Measurements from ENCODE around the gene MUS81. TPM values are rescaled to one million over a fixed set of nuclear protein-coding genes. Genes with fewer than 3 reads are reported as not detected.

Gene MUS81
- total RNA-seq, result 44.5 and 44.8 TPM in 2 replicates

DNA sequence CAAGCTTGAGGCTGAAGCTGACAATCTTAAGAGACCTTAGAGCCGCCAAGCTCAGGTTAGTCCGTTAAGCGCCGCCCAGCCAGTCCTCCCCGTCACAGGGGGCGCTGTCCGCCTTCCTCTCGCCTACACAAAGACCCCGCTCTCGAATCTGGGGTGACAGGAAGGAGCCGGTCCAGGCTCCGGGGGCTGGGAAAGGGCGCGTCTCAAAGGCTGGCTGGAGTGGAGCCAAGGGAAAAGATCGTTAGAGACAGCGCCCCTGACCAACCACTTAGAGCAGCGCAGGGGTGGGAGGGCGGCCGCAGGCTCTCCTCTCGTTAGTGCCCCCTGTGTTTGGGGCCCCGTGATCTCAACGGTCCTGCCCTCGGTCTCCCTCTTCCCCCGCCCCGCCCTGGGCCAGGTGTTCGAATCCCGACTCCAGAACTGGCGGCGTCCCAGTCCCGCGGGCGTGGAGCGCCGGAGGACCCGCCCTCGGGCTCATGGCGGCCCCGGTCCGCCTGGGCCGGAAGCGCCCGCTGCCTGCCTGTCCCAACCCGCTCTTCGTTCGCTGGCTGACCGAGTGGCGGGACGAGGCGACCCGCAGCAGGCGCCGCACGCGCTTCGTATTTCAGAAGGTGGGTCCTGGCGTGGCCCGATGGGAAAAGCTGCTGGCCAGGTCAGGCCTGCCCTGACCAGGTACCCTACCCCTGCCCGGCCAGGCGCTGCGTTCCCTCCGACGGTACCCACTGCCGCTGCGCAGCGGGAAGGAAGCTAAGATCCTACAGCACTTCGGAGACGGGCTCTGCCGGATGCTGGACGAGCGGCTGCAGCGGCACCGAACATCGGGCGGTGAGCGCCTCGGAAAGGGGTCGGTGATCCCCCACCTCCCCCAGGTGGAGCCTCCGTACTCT lies at the start of gene MUS81:
MUS81 (plus strand) TSS at position 156 of the 887 bp plus-strand sequence; CDS start at position 477, 321 bp downstream.

GRCh38 chr11:65833297-65834030 lies 26.8 kb upstream of the MUS81 start, which contains the start of gene SNX32:
SNX32 (plus strand) TSS chr11:65833963; CDS start chr11:65834066, 103 bp downstream.

DNA sequence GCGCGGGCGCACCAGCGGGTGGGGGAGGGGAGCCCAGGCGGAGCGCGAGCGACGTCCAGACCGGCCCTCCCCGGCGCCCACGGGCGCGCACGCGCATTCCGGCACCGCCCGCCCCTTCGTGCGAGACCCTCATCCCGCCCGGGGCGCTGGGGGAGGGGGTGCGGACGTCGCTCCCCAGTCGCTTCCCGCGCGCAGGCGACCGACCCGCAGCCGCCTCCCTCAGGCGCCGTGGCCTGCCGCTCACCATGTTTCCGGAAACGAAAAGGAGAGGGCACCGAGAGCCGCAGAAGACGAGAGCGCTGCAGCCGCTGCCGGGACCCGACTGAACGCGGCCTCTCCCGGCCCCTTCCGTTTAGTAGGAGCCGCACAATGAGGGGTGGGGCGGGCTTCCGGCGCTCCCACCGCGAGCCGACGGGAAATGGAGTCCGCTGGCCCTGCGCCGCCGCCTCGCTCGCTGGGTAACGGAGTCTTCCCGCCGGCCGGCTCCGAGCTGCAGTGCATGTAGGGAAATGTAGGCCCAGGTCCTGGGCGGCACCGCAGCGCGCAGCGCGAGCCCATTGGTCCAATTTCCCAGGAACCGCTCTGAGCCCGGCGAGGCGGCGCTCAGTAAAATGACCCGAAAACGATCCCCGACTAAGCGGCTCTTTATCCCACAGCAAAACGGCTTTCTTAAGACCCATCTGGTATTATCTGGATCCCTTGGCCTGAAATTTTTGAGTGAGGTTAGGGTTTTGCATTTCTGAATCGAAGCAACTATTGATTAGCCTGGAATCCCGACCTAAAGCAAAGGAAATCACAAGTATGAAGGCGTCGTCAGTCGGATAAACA lies 2.2 kb upstream of the MUS81 start, which contains the start of gene CFL1:
CFL1 (minus strand) TSS at position 328 of the 828 bp plus-strand sequence; CDS start at position 247, 81 bp downstream.

GRCh38 chr11:65872586-65873317 lies 12.5 kb downstream of the MUS81 start, which contains the start of gene EFEMP2:
EFEMP2 (minus strand) TSS chr11:65872800; CDS start chr11:65872354, 446 bp downstream.

DNA sequence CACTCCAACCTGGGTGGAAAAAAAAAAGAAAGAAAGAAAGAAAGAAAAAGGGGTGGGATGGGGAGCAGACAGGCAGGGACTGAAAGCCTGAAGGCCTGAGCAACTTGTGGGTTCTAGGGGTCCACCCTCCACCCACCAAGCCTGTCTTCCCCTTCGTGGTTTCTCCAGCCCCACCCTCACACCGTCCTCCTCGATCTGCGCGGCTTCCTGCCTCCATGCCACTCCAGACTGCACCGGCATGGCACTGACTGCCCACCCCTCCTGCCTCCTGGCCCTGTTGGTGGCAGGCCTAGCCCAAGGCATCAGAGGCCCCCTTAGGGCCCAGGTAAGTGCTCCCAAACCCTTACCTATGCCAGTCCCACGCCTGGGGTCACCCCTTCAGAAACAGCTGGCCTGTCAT lies 19.4 kb downstream of the MUS81 start, which contains the start of gene CTSW:
CTSW (plus strand) TSS at position 221 of the 400 bp plus-strand sequence; CDS start at position 239, 18 bp downstream.

GRCh38 chr11:65888163-65888814 lies 28.1 kb downstream of the MUS81 start, which contains the start of gene FIBP:
FIBP (minus strand) TSS chr11:65888471; CDS start chr11:65888418, 53 bp downstream.

GRCh38 chr11:65890324-65891218 lies 30.3 kb downstream of the MUS81 start, which contains the start of gene CCDC85B:
CCDC85B (plus strand) TSS chr11:65890673; CDS start chr11:65890784, 111 bp downstream.

DNA sequence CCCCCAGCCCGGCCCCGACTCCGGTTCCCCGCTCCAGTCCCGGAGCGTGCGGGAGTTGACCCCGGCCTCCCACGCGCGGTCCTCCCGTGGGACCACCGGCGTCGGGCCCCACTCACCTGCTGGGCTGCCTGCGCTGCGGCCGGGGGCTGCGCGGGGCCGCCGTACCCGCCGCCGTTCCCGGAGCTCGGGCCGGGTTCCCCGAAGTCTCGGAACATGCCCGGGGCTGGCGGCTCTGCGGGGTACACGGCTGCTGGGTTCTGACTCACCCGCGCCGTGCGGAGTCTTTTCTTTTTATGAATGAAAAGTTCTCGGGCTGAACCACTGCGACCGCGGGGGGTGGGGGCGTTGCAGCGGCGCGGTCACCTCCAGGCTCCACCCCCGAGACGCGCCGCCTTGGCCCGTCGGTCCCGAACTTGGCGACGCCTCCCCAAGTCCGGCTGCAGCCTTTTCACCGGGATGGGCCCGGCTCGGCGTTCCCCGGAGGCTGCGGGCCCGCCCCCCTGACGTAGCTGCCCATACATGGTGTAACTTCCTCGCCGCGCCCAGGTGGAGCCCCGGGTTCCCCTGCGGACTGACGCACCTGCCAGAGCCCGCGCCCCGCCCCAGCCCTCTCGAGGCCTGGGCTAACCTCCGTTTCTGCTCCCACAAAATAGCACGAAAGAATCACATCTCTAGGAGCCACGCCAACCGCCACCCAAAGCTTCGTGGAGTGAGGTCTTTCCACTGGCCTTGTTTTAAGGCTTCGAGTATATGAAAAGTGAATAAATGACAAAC lies 40.1 kb downstream of the MUS81 start, which contains the start of gene FOSL1:
FOSL1 (minus strand) TSS at position 264 of the 774 bp plus-strand sequence; CDS start at position 215, 49 bp downstream.

Other genes starting within 250 kb of the MUS81 start
- gene MAP3K11, start 246.2 kb upstream of the MUS81 start, total RNA-seq, result 34.0 and 37.3 TPM in 2 replicates
- gene PCNX3, start 244.7 kb upstream of the MUS81 start, total RNA-seq, result 27.0 and 30.7 TPM in 2 replicates
- 19.0 and 19.4 TPM in 2 replicates for gene SIPA1, start 222.3 kb upstream of the MUS81 start, total RNA-seq
- gene RELA, start 197.5 kb upstream of the MUS81 start, total RNA-seq, result 51.6 and 64.1 TPM in 2 replicates
- 38.3 and 42.5 TPM in 2 replicates for gene KAT5, start 148.2 kb upstream of the MUS81 start, total RNA-seq
- gene RNASEH2C, start 139.6 kb upstream of the MUS81 start, total RNA-seq, result 48.7 and 94.1 TPM in 2 replicates
- 11.8 and 13.9 TPM in 2 replicates for gene AP5B1, start 79.5 kb upstream of the MUS81 start, total RNA-seq
- gene OVOL1, start 73.4 kb upstream of the MUS81 start, total RNA-seq, result 0.91 and 3.8 TPM in 2 replicates
- 0.23 TPM in 1 of 2 replicates, not detected in the other for gene SNX32, start 26.5 kb upstream of the MUS81 start, total RNA-seq
- 1,280 and 1,622 TPM in 2 replicates for gene CFL1, start 2.3 kb upstream of the MUS81 start, total RNA-seq
- 7.0 and 20.5 TPM in 2 replicates for gene EFEMP2, start 12.4 kb downstream of the MUS81 start, total RNA-seq
- gene CTSW, start 19.4 kb downstream of the MUS81 start, total RNA-seq, result 0.08 TPM in 1 of 2 replicates, not detected in the other
- gene FIBP, start 28.0 kb downstream of the MUS81 start, total RNA-seq, result 137 and 189 TPM in 2 replicates
- 101 and 124 TPM in 2 replicates for gene CCDC85B, start 30.2 kb downstream of the MUS81 start, total RNA-seq
- 141 and 144 TPM in 2 replicates for gene FOSL1, start 40.0 kb downstream of the MUS81 start, total RNA-seq
- gene C11orf68, start 58.6 kb downstream of the MUS81 start, total RNA-seq, result 15.5 and 17.6 TPM in 2 replicates
- 306 and 310 TPM in 2 replicates for gene DRAP1, start 59.0 kb downstream of the MUS81 start, total RNA-seq
- gene TSGA10IP, start 85.0 kb downstream of the MUS81 start, total RNA-seq, result not detected in 2 replicates
- 28.7 and 32.7 TPM in 2 replicates for gene SART1, start 101.3 kb downstream of the MUS81 start, total RNA-seq
- 23.3 and 35.2 TPM in 2 replicates for gene EIF1AD, start 141.7 kb downstream of the MUS81 start, total RNA-seq
- 93.5 and 105 TPM in 2 replicates for gene BANF1, start 142.1 kb downstream of the MUS81 start, total RNA-seq
- 0.34 and 1.8 TPM in 2 replicates for gene CST6, start 151.6 kb downstream of the MUS81 start, total RNA-seq
- gene CATSPER1, start 166.0 kb downstream of the MUS81 start, total RNA-seq, result not detected in 2 replicates
- gene GAL3ST3, start 188.7 kb downstream of the MUS81 start, total RNA-seq, result not detected in 2 replicates
- gene SF3B2, start 191.9 kb downstream of the MUS81 start, total RNA-seq, result 132 and 152 TPM in 2 replicates
- 15.4 and 21.0 TPM in 2 replicates for gene PACS1, start 209.8 kb downstream of the MUS81 start, total RNA-seq